OCI-LY3 (cell line): Measurements from ENCODE around the gene CISD3.

Source experiments
- EZH2phosphoT487 ChIP-seq: fragments of 200-600 bp; shearing (Covaris generic); IDR thresholded peaks from 2 replicates; pipeline ENCODE4 v1.6.1; 2018; ENCODE audit warnings: antibody characterized with exemption, mixed run types, low read depth
- TF ChIP-seq, protein P1 (sequence below): fragments of 200-600, 300-600 bp; sonication (generic); IDR thresholded peaks from 2 replicates; pipeline ENCODE4 v1.5.1; 2014; ENCODE audit warnings: antibody characterized with exemption, low read length, low read depth

DNA sequence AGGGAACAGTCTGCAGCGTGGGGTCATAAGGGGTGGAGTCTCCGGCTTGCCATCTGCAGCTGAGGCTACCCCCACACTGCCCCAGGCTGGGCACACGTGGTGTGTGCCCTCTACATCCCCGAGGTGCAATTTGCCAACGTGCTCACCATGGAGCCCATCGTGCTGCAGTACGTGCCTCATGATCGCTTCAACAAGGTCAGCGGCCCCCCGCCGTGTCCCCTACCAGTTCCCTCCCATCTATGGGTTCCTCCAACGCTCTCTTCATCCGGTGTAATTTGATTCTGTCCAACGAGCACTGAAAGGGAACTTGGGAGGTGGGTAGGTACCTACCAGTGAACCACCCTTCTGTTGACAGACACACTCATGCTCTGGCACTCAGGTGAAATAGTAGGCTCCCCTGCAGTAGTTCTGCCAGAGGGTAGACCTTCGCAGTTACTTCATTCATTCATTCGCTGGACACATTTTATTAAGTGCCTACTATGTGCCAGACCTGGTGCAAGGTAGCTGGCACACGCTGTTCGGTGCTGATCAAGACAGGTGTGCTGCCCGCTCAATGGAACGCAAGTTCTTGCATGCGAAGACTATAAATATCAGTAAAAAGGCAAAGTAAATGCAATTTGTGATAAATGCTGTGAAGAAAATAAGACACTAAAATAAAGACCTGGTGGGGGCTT is 22.3 kb upstream of the CISD3 start:
- TF ChIP-seq, protein P1, sequence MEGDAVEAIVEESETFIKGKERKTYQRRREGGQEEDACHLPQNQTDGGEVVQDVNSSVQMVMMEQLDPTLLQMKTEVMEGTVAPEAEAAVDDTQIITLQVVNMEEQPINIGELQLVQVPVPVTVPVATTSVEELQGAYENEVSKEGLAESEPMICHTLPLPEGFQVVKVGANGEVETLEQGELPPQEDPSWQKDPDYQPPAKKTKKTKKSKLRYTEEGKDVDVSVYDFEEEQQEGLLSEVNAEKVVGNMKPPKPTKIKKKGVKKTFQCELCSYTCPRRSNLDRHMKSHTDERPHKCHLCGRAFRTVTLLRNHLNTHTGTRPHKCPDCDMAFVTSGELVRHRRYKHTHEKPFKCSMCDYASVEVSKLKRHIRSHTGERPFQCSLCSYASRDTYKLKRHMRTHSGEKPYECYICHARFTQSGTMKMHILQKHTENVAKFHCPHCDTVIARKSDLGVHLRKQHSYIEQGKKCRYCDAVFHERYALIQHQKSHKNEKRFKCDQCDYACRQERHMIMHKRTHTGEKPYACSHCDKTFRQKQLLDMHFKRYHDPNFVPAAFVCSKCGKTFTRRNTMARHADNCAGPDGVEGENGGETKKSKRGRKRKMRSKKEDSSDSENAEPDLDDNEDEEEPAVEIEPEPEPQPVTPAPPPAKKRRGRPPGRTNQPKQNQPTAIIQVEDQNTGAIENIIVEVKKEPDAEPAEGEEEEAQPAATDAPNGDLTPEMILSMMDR: no peak
- no peak for TF ChIP-seq EZH2phosphoT487
